Endometrium (tissue), 2 donors: ENCODE data around the gene LAPTM5.

ENCODE experiments used
- FAIRE-seq: peaks from 2 replicates; lab custom pipeline; 2012; peaks lifted over from hg19 to GRCh38; lab: Jason Lieb, UNC
- donor health status: control.
- donor health status: control.

The LAPTM5 gene

DNA sequence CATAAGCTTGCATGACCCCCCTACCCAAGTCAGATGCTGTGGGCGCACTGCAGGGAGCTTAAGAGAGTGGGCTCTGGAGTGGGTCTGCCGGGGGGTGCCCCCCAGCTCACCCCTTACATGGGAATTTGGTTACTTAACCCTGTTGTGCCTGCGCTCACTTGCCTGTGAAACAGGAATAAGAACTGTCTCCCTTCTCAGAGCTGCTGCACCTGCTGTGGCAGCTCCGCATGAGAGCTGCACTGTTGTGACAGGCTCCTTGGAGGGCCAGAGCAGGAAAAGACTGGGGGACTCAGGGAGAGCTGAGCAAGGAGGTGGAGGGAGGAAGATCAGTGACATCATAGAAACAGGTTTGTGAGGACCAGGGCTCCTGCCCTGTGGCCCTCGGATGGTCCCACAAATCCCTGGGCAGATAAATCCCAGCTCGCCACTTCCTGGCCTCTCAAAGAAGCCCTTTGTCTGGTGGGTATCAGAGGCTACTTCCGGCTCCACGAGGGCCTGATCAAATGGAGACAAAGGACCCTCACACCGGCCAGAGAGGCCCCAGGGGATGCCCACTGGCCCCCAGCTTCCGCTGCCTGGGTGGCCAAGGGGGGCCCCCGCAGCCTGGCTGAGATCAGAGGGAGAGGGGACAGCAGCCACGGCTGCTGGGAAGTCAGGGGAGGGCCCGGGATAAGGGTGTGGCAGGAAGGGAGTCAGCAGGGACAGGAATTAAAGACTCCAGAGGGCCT is 28.9 kb upstream of the LAPTM5 start:
- no peak for FAIRE-seq

DNA sequence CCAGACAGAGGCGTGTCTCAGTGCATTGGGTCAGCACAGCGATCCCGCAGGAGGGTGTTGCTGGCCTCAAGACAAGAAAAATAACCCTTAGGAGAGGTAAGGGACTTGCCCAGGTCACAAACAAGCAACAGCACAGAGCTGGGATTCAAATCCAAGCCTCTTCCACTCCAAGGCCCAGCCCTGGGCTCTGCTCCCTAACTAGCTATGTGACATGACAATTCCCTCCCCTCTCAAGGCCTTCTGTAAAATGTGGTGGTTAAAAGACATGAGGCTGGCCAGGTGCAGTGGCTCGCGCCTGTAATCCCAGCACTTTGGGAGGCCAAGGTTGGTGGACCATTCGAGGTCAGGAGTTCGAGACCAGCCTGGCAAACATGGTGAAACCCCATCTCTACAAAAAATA is 28.1 kb upstream of the LAPTM5 start:
- FAIRE-seq = no peak

DNA sequence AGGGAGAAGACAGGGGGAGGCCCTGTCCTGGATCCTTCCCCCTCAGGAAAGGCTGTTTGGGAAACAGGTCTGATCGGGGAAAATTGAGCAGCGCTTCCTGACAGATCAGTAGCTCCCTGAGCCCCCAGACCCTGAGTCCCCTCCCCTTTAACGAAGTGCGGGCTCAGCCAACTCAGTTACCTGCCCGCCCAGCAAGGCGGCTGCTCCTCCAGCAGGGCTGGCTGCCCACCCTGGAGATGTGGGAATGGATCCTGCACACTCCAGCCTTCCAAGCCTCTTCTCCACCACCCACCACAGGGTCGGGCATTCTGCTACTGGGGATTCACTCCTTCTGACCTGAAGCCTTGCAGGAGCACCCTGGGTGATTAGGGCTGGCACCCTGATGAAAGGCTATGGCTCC is 27.6 kb upstream of the LAPTM5 start:
- no peak for FAIRE-seq

DNA sequence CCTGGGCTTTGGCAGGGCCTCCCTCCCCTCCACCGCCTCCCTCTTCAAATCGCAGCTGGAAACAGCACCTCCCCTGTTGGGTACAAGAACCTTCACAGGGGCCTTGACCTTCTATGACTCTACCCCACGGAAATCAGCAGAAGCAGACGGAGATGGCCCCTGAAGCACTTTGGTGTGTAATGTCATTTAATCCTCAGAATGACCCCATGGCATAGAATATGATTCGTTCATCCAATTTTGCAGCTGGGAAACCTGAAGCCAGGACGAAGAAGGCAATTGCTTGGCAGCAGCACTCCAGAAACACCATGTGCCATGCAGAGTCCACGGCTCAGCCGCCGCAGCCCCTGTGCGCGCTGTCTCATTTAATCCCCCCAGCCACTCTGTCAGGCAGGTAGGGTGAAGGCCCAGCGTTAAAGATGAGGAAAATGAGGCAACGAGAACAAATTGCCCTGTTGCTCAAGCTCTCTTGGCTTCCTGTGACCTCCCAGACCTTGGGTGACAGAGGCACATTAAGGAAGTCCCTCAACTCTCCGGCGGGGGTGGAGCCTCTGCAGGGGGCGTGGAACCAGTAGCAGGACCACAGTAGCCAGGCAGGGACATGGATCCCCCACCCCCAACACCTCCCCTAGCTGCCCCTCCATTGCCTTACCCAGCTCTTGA is 25.8 kb upstream of the LAPTM5 start:
- FAIRE-seq = no peak

- no peak for FAIRE-seq
Observed at GRCh38 chr1:30782361-30783255, 25.0 kb upstream of the LAPTM5 start.

- no peak for FAIRE-seq
Observed at GRCh38 chr1:30781906-30782305, 24.3 kb upstream of the LAPTM5 start.

DNA sequence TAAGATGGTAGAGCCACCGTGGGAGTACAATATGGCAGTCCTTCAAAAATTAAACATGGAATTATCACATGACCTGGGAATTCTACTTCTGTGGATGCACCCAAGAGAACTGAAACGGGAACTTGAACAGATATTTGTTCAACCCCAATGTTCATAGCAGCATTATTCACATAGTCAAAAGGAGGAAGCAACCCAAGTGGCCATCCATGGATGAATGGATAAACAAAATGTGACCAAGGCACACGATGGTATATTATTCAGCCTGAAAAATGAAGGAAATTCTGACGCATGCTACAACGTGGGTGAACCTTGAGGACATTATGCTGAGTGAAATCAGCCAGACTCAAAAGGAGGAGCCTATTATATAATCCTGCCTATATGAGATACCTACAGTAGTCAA is 22.8 kb upstream of the LAPTM5 start:
- no peak for FAIRE-seq

DNA sequence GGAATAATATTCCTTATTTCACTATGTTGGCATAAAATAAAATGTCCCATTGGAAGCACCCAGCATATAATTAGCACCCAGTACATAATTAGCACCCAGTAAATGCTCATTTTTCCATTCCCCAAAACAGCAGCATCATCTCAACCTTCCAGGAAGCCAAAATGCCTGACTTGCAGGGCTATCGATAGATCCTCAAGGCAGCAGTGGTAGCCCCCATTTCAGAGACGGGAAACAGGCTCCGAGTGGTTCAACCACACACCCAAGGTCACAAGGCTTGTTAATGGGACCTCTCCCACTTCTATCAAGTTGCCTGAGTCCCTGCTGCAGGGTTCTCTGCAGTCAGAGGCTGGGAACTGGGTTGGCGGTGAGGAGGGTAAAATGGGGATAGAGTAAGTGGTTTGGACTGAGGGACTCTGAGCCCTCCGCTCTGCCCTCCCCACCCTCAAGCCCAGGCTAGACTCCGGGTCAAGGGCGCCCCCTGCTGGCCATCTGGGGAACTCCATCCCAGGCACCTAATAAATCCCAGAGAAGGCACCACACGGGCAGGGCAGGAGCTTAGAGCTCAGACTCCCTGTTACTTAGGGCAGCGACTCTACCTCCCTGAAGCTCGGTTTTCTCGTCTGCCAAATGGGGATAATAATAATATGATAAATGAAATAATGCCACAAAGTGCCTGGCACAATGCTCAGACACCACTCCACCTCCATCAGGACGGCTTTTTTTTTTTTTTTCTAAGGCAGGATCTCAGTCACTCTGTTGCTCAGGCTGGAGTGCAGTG is 21.9 kb upstream of the LAPTM5 start:
- FAIRE-seq = no peak

- no peak for FAIRE-seq
Observed at GRCh38 chr1:30778979-30779293, 21.4 kb upstream of the LAPTM5 start.

DNA sequence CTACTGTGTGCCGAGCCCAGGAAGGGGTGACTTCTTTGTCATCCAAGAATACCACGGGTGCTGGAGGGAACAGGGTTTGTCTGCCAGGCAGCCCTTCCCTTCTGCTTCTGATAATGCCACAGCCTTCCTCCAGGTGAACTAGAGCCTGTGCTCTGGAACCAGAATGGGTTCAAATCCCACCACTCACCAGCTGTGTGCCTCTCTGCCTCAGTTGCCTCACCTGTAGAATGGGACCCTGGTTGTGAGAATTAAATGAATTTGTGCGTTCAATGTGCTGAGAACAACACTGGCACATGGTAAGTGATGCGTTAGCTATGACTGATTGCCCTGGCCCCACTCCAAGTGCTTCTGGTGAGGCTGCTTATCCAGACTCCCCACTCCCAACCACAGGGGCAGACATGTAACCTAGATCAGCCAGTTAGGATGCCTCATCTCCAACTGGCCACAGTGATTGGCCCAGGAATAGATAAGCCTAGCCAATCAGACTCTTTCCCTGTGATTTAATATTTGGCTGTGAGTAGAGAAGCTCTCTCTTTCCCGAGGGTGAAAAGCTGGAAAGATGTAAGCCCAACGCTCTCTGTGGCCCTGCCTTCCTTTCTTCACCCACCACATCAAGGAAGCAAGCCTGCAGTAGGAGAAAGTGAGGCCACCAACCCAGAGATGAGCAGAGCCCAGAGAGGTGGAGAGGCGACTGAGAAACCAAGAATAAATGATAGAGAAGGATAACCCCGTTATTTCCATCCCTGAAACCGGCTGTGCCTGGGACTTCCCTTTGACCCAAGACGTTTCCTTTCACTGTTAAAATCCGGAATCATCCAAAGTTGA is 20.8 kb upstream of the LAPTM5 start:
- no peak for FAIRE-seq

GRCh38 chr1:30777904-30778153 is 20.3 kb upstream of the LAPTM5 start:
- FAIRE-seq = no peak

GRCh38 chr1:30777060-30777903 is 19.7 kb upstream of the LAPTM5 start:
- FAIRE-seq = no peak

DNA sequence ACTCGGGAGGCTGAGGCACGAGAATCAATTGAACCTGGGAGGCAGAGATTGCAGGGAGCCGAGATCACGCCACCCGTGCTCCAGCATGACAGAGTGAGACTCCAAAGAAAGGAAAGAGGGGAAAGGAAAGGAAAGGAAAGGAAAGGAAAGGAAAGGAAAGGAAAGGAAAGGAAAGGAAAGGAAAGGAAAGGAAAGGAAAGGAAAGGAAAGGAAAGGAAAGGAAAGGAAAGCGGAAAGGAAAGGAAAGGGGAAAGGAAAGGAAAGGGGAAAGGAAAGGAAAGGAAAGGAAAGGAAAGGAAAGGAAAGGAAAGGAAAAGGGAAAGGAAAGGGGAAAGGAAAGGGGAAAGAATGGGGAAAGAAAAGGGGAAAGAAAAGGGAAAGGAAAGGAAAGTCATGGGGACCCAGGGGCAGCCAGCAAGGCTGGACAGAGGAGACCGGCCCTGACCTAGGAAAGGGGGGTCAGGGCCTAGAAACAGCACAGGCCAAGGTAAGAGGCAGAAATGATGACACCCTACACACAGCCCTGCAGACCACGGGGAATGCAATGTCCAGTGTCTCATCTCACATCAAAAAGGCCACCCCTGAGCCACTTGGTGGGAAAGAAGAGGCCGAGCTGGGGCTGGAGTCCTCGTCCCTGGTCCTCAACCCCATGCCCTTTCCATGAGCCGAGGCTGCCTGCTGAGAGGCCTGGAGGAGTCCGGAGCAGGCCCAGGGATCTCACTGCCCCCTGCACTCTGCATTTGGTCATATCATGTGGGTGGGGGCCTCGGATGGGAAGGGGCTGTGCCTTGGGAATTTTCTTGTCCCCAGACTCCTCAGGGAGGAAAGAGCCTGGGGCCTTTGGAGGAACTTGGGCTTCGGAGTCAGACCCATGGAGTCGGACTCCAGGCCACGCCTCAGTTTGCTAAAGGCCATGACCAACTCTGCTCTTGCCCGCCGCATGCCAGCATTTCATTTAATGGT is 18.8 kb upstream of the LAPTM5 start:
- no peak for FAIRE-seq

GRCh38 chr1:30775433-30775975 is 17.9 kb upstream of the LAPTM5 start:
- FAIRE-seq = no peak

GRCh38 chr1:30774550-30775432 is 17.2 kb upstream of the LAPTM5 start:
- FAIRE-seq = no peak

GRCh38 chr1:30773722-30774358 is 16.3 kb upstream of the LAPTM5 start:
- FAIRE-seq = no peak

DNA sequence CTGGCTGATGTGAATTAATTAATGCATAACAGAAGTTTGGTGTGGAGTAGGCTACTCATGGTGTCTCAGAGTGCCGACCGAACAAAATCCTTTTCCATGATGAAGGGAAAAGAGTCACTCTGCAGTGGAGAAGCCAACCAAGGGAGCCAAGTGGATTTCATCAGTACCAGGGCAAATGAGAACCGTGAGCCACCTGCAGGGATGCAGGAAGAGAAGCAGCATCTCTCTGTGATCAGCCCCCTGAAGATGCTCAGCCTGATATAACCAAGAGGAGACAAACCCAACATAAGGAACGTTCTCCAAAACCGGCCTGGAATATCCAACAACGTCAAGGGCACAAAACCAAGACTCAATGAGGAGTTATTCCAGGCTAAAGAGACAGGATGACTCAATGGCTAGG is 13.4 kb upstream of the LAPTM5 start:
- no peak for FAIRE-seq

GRCh38 chr1:30770150-30770549 is 12.6 kb upstream of the LAPTM5 start:
- no peak for FAIRE-seq
